Type B pancreatic cell (in vitro differentiated cells): ENCODE measurements around the gene BIVM. TPM values are rescaled to one million over a fixed set of nuclear protein-coding genes. Genes with fewer than 3 reads are reported as not detected.

Experiments
- DNase-seq: peaks from one replicate; pipeline ENCODE4 v3.0.0; 2021; ENCODE audit warnings: mixed read lengths; ENCODE audit not compliant: unreplicated experiment; ENCODE audit errors: extremely low spot score
- H3K27ac Mint-ChIP-seq: 2 replicates; pipeline ENCODE4 v1.8.0; 2021; ENCODE audit warnings: mild to moderate bottlenecking, mixed read lengths
- H3K27me3 Mint-ChIP-seq: 2 replicates; pipeline ENCODE4 v1.8.0; 2021; ENCODE audit warnings: mixed read lengths
- H3K36me3 Mint-ChIP-seq: 2 replicates; pipeline ENCODE4 v1.8.0; 2021; ENCODE audit warnings: mixed read lengths
- H3K4me1 Mint-ChIP-seq: one replicate; pipeline ENCODE4 v1.8.0; 2021; ENCODE audit warnings: mixed read lengths; ENCODE audit not compliant: unreplicated experiment
- H3K4me3 Mint-ChIP-seq: 2 replicates; pipeline ENCODE4 v1.8.0; 2021; ENCODE audit warnings: mild to moderate bottlenecking, mixed read lengths
- H3K9me3 Mint-ChIP-seq: 2 replicates; pipeline ENCODE4 v1.8.0; 2021; ENCODE audit warnings: mixed read lengths
- CTCF ChIP-seq: fragments of 200-600 bp; sonication (generic); conservative IDR thresholded peaks from 2 replicates; pipeline ENCODE4 v1.5.0; 2021; ENCODE audit warnings: antibody characterized with exemption, mild to moderate bottlenecking
- total RNA-seq: library from RNA; stranded (reverse); gene quantifications from 2 replicates; pipeline ENCODE4 v1.2.1, GENCODE V29; 2021; ENCODE audit warnings: low replicate concordance

The BIVM gene
- total RNA-seq, 1 donor from 2014 or later: 30.0 TPM

GRCh38 chr13:102845630-102846260 is 46.8 kb downstream of the BIVM start, which contains the start of gene ERCC5:
TSS of gene ERCC5 (plus strand) at chr13:102846032. CDS start at chr13:102846267, 235 bp downstream.
- Mint-ChIP-seq H3K4me3 (peak within 1 kb of the TSS; percentile 96), H3K9me3 (no peaks in the 10 kb centered on the region)
- peak; percentile 94 for DNase-seq

GRCh38 chr13:102846261-102847015 is 47.5 kb downstream of the BIVM start:
- Mint-ChIP-seq H3K4me3 (peak overlapping the region; percentile 96), H3K9me3 (no peaks in the 10 kb centered on the region), H3K27ac (peak overlapping the region; percentile 93), H3K36me3 (no peaks in the 10 kb centered on the region), H3K4me1 (peaks cover 12% of the 10 kb centered on the region), H3K27me3 (no peaks in the 10 kb centered on the region)
- DNase-seq: no peak
- TF ChIP-seq CTCF: no peak

More at GRCh38 chr13:102845630-102846260, 46.8 kb downstream of the BIVM start, which contains the start of gene ERCC5:
- TF ChIP-seq CTCF: no peak
- Mint-ChIP-seq H3K27ac (peak within 1 kb of the TSS; percentile 93), H3K27me3 (no peaks in the 10 kb centered on the region), H3K4me1 (peaks cover 12% of the 10 kb centered on the region), H3K36me3 (no peaks in the 10 kb centered on the region)

- Mint-ChIP-seq H3K4me3 (peak overlapping the region; percentile 96), H3K9me3 (no peaks in the 10 kb centered on the region), H3K27ac (peak overlapping the region; percentile 93), H3K27me3 (no peaks in the 10 kb centered on the region), H3K36me3 (no peaks in the 10 kb centered on the region), H3K4me1 (peaks cover 12% of the 10 kb centered on the region)
- TF ChIP-seq CTCF: peak; percentile 83
- DNase-seq: no peak
Observed at GRCh38 chr13:102847272-102848234, 48.6 kb downstream of the BIVM start.

- H3K9me3 Mint-ChIP-seq: no peaks in the 10 kb centered on the region
- peaks cover 1% of the 10 kb centered on the region for H3K36me3 Mint-ChIP-seq
- no peaks in the 10 kb centered on the region for H3K27me3 Mint-ChIP-seq
- H3K27ac Mint-ChIP-seq: no peak overlapping the region
- H3K4me1 Mint-ChIP-seq: peaks cover 12% of the 10 kb centered on the region
- H3K4me3 Mint-ChIP-seq: peak overlapping the region; percentile 71
- no peak for DNase-seq
- TF ChIP-seq CTCF: no peak
Observed at GRCh38 chr13:102848956-102849355, 50.0 kb downstream of the BIVM start.

- H3K27me3 Mint-ChIP-seq: no peaks in the 10 kb centered on the region
- DNase-seq: no peak
- no peaks in the 10 kb centered on the region for H3K9me3 Mint-ChIP-seq
- H3K36me3 Mint-ChIP-seq: peaks cover 19% of the 10 kb centered on the region
- no peak overlapping the region for H3K4me3 Mint-ChIP-seq
- TF ChIP-seq CTCF: no peak
- no peak overlapping the region for H3K27ac Mint-ChIP-seq
- peaks cover 3% of the 10 kb centered on the region for H3K4me1 Mint-ChIP-seq
Observed at GRCh38 chr13:102852556-102852955, 53.6 kb downstream of the BIVM start.
